Measurements from ENCODE around the gene GCSAM.
A peak's percentile ranks its signal among the peaks of the same experiment; 100 is the strongest.

The GCSAM gene

DNA sequence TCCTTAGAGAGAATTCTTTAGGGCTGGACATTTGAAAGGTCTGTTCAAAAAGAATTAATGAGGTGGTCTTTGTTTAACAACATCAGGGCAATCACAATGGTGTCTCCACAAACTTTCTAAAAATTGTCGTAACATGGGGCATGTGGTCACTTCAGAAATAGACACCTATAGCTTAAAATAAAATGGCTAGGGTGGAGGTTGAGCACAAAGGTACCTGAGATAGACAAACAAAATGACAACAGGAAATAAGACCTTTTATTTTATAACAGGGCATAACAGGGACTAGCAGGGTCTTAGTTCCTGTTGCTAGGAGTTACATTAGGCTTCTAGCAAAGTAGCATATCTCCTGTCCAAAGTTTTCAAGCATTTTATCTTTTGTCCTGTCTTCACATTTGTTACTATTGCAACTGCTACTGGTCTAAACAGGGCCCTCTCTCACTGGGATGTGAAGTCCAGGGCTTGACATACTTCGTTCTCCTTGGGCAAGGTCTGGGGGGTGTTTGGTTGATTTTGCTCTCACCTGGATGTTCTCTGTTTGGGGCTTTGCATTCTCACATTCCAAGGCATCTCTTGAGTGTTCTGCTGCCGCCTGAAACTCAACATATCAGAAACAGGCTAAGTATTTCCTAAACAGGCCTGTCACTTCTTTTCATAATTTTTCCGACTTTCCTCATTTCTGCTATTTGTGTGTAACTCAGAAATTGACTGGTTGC lies 3.0 kb downstream of the GCSAM start:
- no peak for DNase-seq

DNA sequence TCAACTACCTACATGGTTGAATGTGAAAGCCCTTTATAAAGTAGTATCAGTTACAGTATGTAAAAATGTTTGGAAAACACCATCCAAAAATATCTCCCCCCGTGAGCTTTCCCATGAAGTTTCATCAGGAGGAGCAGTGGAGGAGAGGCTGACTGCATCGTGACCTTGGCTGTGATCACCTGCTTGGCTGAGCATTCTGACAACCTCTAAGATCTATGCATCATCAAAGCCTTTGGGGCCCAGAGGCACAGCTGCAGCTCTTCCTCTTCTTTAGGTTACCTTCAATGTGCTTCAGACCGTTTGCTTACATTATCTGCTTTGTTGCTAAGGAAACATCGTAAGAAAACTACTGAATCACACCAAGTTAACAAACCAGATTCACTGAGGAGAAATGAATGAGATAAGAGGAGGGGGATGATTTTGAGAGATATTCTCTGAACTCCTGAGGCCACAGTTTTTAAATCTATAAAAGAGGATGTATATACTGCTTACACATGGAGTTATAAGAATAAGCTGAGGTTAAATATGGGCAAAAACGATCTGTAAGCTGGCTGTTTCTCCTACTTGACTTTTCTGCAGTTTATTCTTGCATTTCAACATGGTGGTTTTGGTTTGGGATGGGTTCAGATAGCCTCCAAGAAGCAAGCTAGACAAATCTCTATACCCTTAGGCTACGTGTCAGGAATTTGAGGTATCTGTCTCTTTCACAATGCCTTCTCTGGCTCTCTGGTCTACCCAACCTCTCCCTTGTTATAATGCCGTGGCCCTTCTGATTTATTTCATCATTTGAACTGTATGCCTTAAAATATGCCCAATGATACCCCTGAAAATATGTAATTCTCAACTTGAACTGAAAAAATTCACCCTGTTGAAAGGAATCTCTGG lies 4.0 kb downstream of the GCSAM start:
- DNase-seq = no peak

DNA sequence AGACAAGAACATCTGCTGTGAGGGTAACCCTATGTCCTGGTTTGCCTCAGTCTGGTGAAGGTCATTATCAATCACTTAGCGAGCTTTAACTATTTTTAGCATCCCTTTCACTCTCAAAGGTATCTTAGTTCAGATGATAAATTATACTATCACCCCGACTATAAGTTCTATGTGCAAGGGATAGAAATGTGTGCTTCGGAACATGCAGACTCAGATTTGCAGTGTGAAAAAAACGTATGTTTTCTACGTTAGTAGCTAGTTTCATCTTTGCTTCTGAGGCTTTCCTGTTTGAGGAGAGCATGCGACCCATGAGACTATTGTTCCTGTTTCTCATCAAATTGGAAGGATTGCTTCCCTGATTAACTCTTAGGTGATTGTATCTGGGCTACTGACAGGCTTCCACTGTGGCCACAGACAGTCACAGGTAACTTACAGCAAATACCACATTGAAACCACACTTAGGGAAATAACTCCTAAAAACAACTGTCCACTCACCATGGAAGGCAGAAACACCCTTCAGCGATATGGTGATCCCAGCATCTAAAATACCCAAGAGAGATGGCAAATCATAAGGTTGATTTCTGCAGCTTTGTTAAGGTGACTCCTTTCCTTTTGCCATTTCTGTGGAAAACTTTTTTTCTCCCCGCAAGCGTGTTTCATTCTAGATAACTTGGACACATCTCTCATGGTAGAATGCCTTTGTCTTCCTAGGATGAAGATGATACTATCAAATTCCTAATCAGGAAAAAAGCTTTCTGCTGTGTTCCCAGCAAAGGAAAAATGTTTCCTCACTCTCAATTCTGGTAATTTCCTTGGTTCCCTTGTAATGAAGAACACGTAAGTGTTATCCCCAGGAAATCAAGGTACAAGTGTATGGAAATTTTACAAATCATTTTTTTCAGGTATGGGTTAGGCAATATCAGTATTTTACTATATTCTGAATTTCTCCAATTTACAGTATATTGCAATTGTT lies 5.2 kb downstream of the GCSAM start:
- DNase-seq = no peak

DNA sequence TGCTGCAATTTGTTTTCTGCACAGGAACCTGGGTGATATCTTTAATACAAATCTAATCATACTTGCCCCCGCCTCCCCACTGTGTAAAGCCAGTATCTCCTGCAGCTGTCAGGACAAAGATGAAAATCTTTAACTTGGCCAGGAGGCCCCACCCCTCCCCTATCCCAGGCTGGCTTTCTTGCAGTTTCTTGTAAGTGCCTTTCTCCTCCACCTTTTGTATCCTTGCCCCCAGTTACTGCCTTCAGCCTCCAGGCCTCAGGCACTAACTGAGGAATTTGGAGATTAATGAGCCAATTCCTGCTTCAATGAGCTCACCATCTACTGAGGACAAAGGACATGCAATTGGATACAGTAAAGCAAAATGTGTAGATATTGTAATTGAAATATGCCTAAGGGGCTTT lies 6.5 kb downstream of the GCSAM start:
- DNase-seq = no peak

GRCh38 chr3:112124907-112125607 lies 8.0 kb downstream of the GCSAM start:
- DNase-seq = no peak

DNA sequence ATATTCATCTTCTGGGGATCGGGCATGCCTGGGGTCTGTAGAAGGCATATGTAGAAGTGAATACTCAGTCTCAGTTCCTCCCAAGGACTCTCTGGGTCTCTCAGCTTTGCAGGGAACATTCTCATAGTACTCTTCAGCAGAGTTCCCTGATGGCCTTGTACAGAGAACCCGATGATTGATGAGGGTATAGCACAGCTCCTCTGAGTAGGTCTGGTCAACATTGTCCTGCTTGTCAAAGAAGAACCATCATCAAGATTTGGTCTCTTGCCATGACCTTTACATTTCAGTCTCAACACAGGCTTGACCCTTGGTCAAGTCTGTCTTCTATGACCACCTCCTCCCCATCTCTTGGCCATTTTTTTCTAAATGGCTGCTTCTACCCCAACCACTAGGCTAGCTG lies 9.5 kb downstream of the GCSAM start:
- DNase-seq = no peak

GRCh38 chr3:112122870-112123269 lies 10.2 kb downstream of the GCSAM start:
- no peak for DNase-seq

DNA sequence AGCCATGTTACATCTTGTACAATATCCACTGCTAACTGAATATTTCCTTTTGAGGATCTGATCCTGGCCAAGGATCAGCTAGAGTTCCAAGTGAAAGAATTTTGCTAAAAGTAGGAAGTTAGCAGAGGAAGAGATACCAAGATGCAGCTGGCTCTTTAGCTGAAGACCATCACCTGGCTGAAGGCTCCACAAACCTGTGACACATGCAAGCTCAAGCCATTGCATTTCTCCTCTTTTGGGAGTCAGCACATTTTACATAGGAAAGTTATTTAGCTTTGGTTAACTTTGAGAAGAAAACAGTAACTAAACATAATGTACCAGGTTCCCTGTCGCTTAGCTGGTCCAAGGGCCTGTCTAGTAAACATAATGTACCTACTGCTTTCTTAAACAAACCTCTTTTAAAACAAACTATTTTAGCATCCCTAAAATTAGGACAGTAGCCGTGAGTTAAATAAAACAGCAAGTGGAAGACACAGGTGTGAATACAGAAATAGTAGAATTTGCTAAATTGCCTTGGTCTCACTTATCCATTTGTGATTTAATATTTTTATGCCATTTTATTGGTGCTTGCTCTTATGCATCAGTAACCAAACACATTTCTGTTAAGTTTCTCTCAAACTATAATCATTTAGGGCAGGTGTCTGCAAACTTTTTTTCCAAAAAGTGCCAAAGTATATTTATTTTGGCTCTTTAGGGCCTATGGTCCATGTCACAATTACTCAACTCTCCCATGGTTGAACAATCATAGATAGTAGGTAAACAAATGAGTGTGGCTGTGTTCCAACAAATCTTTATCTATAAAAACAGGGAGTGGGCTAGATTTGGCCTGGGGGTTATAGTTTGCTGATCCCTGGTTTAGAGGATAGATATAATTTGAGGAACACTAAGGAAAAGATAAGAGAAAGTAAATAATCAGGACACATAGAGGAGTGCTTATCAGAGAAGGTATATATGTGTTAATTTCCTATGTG lies 11.2 kb downstream of the GCSAM start:
- DNase-seq = no peak

GRCh38 chr3:112119962-112120836 lies 12.8 kb downstream of the GCSAM start:
- DNase-seq = no peak

DNA sequence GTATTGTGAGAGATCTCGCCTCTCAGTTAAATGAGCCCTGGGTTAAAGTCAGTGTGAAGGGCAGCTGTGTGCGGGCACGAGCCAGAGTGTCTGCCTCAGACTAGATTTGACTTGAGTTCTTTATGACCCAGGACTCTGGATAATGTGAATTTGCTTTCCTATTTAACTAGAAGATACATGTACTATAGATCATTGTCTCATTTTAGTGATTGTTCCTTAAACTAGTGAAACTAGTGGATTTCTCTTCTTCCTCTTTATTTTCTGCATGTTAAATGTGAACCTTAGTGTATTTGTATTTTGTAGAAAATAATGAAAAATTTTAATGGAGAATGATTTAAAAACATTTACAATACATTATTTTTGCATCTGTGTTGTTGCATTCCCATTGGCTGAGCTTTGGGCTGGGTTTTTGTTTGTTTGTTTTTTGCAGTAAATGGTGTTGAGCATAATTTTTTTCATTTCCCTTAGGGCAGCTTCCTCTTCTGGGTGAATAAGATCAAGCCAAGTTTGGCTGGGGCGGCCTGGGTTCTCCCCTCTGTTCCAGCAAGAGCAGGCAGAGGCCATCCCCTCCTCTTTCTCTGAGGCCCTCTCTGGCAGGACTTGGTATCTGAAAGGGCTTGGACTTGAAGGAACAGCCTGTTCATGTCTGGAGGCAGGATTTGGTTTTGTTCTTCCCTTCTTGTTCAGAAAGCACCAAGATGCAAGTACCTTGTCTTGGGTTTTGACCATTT lies 15.0 kb downstream of the GCSAM start:
- peak in 16 of 56 donors; percentile 1 to 42 (median 5) for DNase-seq

DNA sequence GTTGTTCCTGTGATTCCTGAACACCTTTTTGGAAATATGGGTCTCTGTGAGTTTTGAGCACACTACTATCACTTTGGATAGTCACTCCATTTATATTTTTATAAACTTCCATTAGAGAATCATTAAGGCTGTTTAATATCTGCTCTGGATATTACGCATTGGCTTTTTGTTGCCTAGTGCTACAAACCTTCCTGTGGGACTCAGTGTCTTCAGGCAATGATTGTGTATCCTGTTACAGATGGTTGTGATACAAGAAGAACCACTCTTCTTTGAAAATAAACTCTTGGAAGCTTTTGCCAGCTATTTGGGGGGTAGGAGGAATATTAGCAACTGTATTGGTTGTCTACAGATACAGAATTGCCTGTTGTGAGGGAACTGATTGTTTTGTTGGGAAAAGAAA lies 15.6 kb downstream of the GCSAM start:
- no peak for DNase-seq

- no peak for DNase-seq
Measured at GRCh38 chr3:112116748-112117186, 16.3 kb downstream of the GCSAM start.

DNA sequence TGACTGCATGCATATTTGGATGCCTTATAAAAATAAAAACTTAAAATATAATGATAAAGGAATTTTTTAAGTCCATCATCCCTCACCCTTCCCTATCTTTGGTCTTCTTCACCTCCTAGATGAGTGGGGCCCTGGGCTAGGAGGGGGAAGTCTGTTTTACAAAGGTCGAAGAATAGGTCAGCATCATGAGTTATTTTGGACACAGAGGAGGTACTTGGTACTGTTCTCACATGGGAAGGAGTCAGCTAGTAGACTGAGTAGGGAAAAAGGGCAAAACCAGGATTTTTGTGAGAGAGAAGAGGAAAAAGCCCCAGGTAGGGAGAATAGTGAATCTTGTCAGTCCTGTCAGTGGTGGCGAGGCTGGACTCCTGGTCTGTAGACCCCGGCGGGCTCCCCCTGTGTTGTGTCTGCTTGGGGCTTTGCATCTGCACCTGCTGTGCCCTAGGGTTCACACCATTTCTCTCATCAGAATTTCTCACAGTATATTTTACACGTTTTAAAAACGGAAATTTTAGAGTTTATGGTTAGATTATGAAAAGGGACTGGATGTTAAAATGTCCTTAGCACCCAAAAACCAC lies 17.2 kb downstream of the GCSAM start:
- no peak for DNase-seq

- no peak for DNase-seq
Measured at GRCh38 chr3:112115161-112115739, 17.8 kb downstream of the GCSAM start.

GRCh38 chr3:112114576-112115160 lies 18.4 kb downstream of the GCSAM start:
- no peak for DNase-seq

DNA sequence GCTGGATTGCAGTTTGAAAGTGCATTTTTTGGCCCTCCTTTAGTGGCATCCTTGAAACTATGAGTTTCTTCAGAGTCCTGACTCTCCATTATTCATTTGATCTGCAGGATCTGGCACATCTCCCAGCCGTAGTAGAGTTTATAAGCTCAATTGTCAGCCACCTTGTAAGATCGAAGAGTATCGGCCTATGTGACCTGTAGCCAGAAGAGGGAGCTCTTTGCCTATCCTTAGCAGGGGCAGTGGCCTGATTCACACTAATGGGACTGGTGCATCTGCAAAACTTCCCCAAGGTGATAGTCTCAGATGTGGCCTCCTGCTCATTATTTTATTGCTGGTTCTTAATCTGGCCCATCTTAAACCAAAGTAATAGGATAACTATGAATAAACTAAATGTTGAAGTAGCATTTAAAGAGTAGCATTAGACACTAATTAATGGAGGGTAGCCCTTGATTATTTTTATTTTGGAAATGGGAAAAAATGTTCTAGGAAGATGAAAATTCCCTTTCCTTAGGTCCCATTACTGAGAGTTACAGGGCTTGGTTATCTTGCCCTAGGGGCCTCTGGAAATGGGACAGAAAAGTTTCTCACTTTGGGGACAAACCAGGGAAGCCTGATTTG lies 21.2 kb downstream of the GCSAM start:
- peak in 29 of 56 donors; percentile 1 to 57 (median 10) for DNase-seq
